EL (cell line): ENCODE data around the gene HNRNPF.
"Not testable (repeated sequence)": the region's sequence is repeated elsewhere in the genome, so short reads cannot be mapped to it uniquely, and the experiment has no call there.

Experiments
- DNase-seq: peaks from one replicate; pipeline ENCODE4 v3.0.0-alpha.2; 2016

HNRNPF gene

DNA sequence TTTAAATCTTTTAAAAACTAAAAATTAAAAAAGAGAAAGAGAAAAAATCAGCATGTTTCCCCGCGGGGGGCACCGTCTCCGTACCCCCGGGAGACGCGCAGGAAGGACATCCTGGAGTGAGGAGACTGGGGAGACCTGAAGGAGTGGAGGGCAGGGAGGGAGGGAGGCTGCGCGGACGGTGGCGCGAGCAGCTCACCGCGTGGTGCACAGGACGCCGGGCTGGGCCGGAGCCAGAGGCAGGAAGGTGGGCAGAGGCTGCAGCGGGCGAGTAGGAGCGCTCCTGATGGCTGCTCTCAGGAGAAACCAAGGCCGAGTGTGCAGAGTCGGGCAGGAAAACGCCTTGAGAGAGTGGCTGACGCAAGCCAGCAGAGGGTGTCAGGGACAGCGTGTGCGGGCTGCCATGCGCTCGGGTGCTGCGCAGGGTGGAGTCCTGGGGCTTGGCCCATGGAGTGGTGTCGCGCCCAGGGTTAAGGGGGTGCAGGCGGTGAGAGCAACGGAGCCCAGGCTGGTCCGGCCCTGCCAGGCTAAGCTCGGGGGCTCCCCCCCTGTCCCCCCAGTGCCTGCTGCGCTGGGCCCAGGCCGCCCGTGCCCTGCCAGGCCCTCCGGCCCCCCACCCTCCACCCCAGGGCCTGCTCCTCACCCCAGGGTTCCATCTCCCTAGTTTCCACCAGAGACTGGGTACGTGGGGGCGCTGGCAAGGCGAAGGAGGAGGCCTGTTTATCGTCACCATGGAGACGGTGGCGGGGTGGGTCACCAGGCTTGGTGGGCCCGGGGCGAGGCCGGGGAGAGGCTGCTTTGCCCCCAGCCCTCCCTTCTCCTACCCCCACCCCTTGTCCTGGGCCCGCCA, 66.5 kb downstream of the HNRNPF start:
- no peak for DNase-seq

DNA sequence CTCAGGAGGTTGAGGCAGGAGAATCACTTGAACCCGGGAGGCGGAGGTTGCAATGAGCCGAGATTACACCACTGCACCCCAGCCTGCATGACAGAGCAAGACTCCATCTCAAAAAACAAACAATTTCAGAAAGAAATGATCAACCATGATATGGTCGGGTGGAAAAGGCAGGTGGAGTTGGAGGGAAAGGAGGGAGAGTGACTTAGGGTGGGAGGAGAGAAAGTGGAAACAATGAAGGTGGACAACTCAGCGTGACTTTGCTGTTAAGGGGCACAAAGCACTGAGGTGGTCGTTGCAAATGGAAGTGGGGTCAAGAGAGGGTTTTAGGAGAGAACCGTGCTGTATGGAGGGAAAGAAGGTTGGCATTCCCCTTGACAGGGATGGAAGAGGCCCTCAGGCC, 67.5 kb downstream of the HNRNPF start:
- DNase-seq = no peak

GRCh38 chr10:43340619-43341018, 68.4 kb downstream of the HNRNPF start:
- DNase-seq = no peak

- DNase-seq = no peak
These were observed 68.9 kb downstream of the HNRNPF start for GRCh38 chr10:43340101-43340500.

DNA sequence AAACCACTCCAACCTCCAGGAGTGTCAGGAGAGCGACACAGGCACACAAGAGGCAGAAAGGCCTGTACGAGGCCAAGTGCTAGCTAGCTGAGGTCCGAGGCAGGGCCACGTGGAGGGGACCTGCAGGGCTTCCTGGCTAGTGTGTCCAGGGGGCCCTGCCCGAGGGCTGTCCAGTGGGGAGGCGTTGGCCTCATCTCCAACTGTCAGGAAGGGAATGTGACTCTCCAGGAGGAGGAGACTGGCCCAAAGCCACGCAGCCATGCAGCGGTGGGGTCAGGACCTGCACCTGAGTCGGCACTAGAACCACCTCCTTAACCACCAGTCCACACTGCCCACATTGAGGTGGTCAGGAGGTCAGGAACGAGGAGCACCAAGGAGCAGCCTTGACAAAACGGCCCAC, 69.8 kb downstream of the HNRNPF start:
- no peak for DNase-seq

DNA sequence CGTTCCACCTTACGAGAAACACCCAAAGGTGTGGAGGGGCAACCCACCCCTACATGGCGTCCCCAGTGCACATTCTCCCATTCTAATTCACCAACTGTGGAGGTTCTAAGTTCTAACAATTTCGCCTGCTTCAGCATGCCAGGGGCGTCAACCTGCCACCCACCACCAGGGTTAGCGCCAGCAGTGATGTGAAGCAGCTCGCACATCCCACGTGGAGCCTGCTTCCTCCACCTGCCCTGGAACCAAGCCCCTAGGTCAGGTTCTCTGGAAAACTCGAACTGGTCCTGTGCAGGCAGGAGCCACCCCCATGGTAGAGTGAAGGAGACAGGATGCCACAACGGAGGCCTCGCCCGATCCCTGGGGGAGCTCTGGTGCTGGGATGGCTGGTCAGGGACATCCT, 70.9 kb downstream of the HNRNPF start:
- no peak for DNase-seq

DNA sequence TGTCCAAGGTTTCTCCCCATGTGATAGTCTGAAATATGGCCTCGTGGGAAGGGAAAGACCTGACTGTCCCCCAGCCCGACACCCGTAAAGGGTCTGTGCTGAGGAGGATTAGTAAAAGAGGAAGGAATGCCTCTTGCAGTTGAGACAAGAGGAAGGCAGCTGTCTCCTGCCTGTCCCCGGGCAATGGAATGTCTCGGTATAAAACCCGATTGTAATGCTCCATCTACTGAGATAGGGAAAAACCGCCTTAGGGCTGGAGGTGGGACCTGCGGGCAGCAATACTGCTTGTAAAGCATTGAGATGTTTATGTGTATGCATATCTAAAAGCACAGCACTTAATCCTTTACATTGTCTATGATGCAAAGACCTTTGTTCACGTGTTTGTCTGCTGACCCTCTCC, 71.5 kb downstream of the HNRNPF start:
- DNase-seq = not testable (repeated sequence)

GRCh38 chr10:43336641-43337318, 72.2 kb downstream of the HNRNPF start:
- DNase-seq = peak; percentile 26

GRCh38 chr10:43336061-43336460, 72.9 kb downstream of the HNRNPF start:
- DNase-seq = no peak
